GM13977 (cell line): ENCODE measurements around the gene CBX4.
A peak's percentile ranks its signal among the peaks of the same experiment; 100 is the strongest.

Experiments
- DNase-seq: peaks from one replicate; pipeline ENCODE4 v3.0.0; 2012; ENCODE audit warnings: low spot score
- CTCF ChIP-seq: IDR thresholded peaks from 2 replicates; pipeline ENCODE4 v1.5.1; 2012; ENCODE audit warnings: mild to moderate bottlenecking, control low read depth; ENCODE audit not compliant: insufficient read depth; ENCODE audit errors: extremely low read depth, missing control alignments
- in situ Hi-C: fragments of 300-500 bp; cut with MboI; formaldehyde crosslinking; loops from one replicate; pipeline ENCODE4 v1.12.0; 2022; ENCODE audit warnings: low sequenced_read_pairs, low pct_unique_long_range_greater_than_20kb, mixed read lengths, inconsistent platforms; ENCODE audit not compliant: unreplicated experiment

CBX4 gene

GRCh38 chr17:79842136-79842655 is 3.0 kb upstream of the CBX4 start:
- no peak for TF ChIP-seq CTCF
- in situ Hi-C loops, result loop anchor here (10.0 kb wide), 1 partner anchor 47 kb away; the partner anchor contains the start of gene CBX8
- DNase-seq, result no peak

GRCh38 chr17:79841369-79842135 is 2.3 kb upstream of the CBX4 start:
- DNase-seq, result no peak
- TF ChIP-seq CTCF, result no peak
- in situ Hi-C loops, result loop anchor here (10.0 kb wide), 1 partner anchor 47 kb away; the partner anchor contains the start of gene CBX8

- no peak for TF ChIP-seq CTCF
- in situ Hi-C loops, result loop anchor here (10.0 kb wide), 1 partner anchor 46 kb away; the partner anchor contains the start of gene CBX8
- no peak for DNase-seq
These were observed 1.7 kb upstream of the CBX4 start for GRCh38 chr17:79840989-79841286.

- TF ChIP-seq CTCF, result peak; percentile 35
- no peak for DNase-seq
- in situ Hi-C loops, result loop anchor here (10.0 kb wide), 1 partner anchor 46 kb away; the partner anchor contains the start of gene CBX8
These were observed 1.2 kb upstream of the CBX4 start for GRCh38 chr17:79840269-79840988.

GRCh38 chr17:79838522-79839274 is 542 bp downstream of the CBX4 start:
- in situ Hi-C loops, result no loop called here
- no peak for TF ChIP-seq CTCF
- DNase-seq, result peak; percentile 64

- in situ Hi-C loops, result no loop called here
- DNase-seq, result no peak
- no peak for TF ChIP-seq CTCF
These were observed 1.2 kb downstream of the CBX4 start for GRCh38 chr17:79837888-79838521.
